ENCODE measurements around the gene POLR3GL.

GRCh38 chr1:146012703-146013558 lies 48.4 kb downstream of the POLR3GL start:
- TF ChIP-seq POLR2A (IDR thresholded peaks at IDR 0.05) (no peak), CTCF (IDR thresholded peaks at IDR 0.05) (peak; percentile 75 to 95 (median 90))
